Panc1 (cell line): Measurements from ENCODE around the gene PNPLA2. TPM values are rescaled to one million over a fixed set of nuclear protein-coding genes. Genes with fewer than 3 reads are reported as not detected.
A peak's percentile ranks its signal among the peaks of the same experiment; 100 is the strongest.

ENCODE experiments used
- ATAC-seq: fragments of 200-7000 bp; cut with Tn5 transposase; 2 replicates; pipeline ENCODE4 v1.9.1; 2020; ENCODE audit warnings: mild to moderate bottlenecking, moderate library complexity
- BruUV-seq: library from RNA; stranded (reverse); fragments of 400-500 nt; replicated peaks from 2 replicates; lab custom pipeline; 2021; lab: Mats Ljungman, UMichigan
- CTCF ChIA-PET: fragments of 300-600 bp; sonication (Branson Sonifier 250); formaldehyde crosslinking; loops from one replicate; lab custom pipeline; 2022; ENCODE audit warnings: antibody characterized with exemption; lab: Charles Lee
- POLR2A ChIA-PET: fragments of 300-600 bp; sonication (Branson Sonifier 250); formaldehyde crosslinking; loops from one replicate; lab custom pipeline; 2022; ENCODE audit warnings: antibody characterized with exemption; lab: Charles Lee
- DNase-seq: peaks from one replicate; pipeline ENCODE4 v3.0.0-alpha.2; 2010; ENCODE audit warnings: low read depth, low spot score
- H3K27ac ChIP-seq: 2 replicates; pipeline ENCODE4 v1.5.1; 2011; ENCODE audit warnings: mild to moderate bottlenecking, low read length, inconsistent platforms
- H3K27me3 ChIP-seq: fragments of 200-500 bp; sonication (Bioruptor generic); 2 replicates; pipeline ENCODE4 v1.6.0; 2014; ENCODE audit warnings: low read length, inconsistent platforms; ENCODE audit not compliant: control insufficient read depth, insufficient read depth
- H3K36me3 ChIP-seq: fragments of 200-500 bp; sonication (Bioruptor generic); 2 replicates; pipeline ENCODE4 v1.5.1; 2014; ENCODE audit warnings: inconsistent platforms, mild to moderate bottlenecking, low read length, moderate library complexity; ENCODE audit not compliant: control insufficient read depth, insufficient read depth
- H3K4me1 ChIP-seq: 2 replicates; pipeline ENCODE4 v1.5.1; 2011; ENCODE audit warnings: inconsistent platforms, mild to moderate bottlenecking, low read length, moderate library complexity; ENCODE audit not compliant: control insufficient read depth, insufficient read depth
- H3K4me3 ChIP-seq, 2 experiments: 2 replicates each; pipeline ENCODE4 v1.5.1; 2011 to 2012; ENCODE audit warnings: low read depth in 2 of 2, low read length in 2 of 2, mild to moderate bottlenecking in 2 of 2, inconsistent platforms in 1 of 2, moderate library complexity in 1 of 2
- H3K9me3 ChIP-seq: fragments of 200-500 bp; sonication (Bioruptor generic); 2 replicates; pipeline ENCODE4 v1.5.1; 2014; ENCODE audit warnings: low read depth, mild to moderate bottlenecking, inconsistent platforms, low read length, moderate library complexity; ENCODE audit not compliant: control insufficient read depth, insufficient read depth
- CTCF ChIP-seq: fragments of 450-650 bp; IDR thresholded peaks from 2 replicates; pipeline ENCODE4 v1.5.1; 2017; ENCODE audit warnings: mild to moderate bottlenecking
- POLR2AphosphoS5 ChIP-seq: IDR thresholded peaks from 2 replicates; pipeline ENCODE4 v1.6.1; 2012; ENCODE audit warnings: mild to moderate bottlenecking, low read depth, low read length, moderate library complexity
- SIN3A ChIP-seq: IDR thresholded peaks from 2 replicates; pipeline ENCODE4 v1.6.1; 2012; ENCODE audit warnings: low read depth, mild to moderate bottlenecking, low read length, moderate library complexity, borderline replicate concordance; ENCODE audit not compliant: insufficient read depth
- TCF7L2 ChIP-seq: IDR thresholded peaks from 2 replicates; pipeline ENCODE4 v1.6.1; 2011; ENCODE audit warnings: mild to moderate bottlenecking, low read depth, low read length, inconsistent platforms
- in situ Hi-C: cut with HindIII; loops from 2 replicates; pipeline ENCODE4 v1.10.0; 2016; ENCODE audit warnings: low sequenced_read_pairs, low pct_unique_long_range_greater_than_20kb
- intact Hi-C: fragments of 100-400 bp; cut with micrococcal nuclease; formaldehyde crosslinking; loops from one replicate; pipeline ENCODE4 v1.10.0; 2022; ENCODE audit not compliant: unreplicated experiment
- total RNA-seq: library from RNA; stranded (reverse); gene quantifications from one replicate; pipeline ENCODE4 v1.2.1, GENCODE V29; 2021; ENCODE audit not compliant: unreplicated experiment
- TF ChIP-seq, protein P1 (sequence below), 2 experiments: IDR thresholded peaks; 2 replicates each; pipeline ENCODE4 v1.6.1; 2011 to 2012; ENCODE audit warnings: low read depth in 2 of 2, control low read depth in 1 of 2, low read length in 1 of 2, mild to moderate bottlenecking in 1 of 2, moderate library complexity in 1 of 2; ENCODE audit not compliant: insufficient read depth in 1 of 2

PNPLA2 gene
- total RNA-seq, 1 experiment from 2014 or later: 244 TPM

DNA sequence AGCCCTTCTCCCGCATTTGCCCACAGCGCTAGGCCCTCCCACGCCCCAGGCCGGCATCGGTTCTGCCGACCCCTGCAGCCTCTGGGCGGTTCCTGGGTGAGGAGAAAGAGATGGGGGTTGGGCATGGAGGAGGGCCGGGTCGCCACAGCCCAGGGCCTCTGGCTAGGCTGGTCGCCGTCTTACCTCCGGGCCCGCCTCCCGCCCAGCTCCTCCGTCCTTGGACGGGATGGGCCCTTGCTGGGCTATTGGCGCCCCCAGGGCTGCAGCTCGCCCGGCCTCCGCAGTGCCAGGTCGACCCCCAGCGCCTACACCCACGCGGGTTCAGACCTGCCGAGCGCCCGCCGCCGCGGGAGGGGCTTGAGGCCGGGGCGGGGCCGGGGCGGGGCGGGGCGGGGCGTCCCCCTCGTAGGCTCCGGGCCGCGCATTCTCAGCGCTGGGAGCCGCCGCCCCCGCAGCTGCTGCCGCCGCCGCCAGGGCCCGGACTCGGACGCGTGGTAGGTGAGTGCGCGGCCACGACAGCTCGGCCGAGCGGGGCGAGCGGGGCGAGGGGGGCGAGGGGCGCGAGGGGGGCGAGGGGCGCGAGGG is 13.9 kb downstream of the PNPLA2 start, which contains the start of gene CD151:
Gene CD151, plus strand, starts transcription at position 424 of the 585 bp plus-strand sequence. CDS start 3,118 bp downstream, outside the sequence.
- CTCF ChIA-PET: no interaction called here

GRCh38 chr11:833114-833791 is 14.5 kb downstream of the PNPLA2 start:
- CTCF ChIA-PET: no interaction called here
- Histone ChIP-seq H3K36me3 (peaks cover 5% of the 10 kb centered on the region; the same call in 1 of the 2 replicates), H3K9me3 (no peaks in the 10 kb centered on the region), H3K4me1 (peaks cover 58% of the 10 kb centered on the region), H3K27me3 (no peaks in the 10 kb centered on the region), H3K4me3 (peak overlapping the region; percentile 78 to 89), H3K27ac (peak overlapping the region; percentile 93)
- POLR2A ChIA-PET: interaction anchor here (0.5 kb wide), 1 partner anchor 166 kb away, joined by 3 read pairs; no protein-coding TSS in a partner anchor
- TF ChIP-seq SIN3A: peak; percentile 82; the same call in 1 of the 2 replicates
- TF ChIP-seq, protein P1, sequence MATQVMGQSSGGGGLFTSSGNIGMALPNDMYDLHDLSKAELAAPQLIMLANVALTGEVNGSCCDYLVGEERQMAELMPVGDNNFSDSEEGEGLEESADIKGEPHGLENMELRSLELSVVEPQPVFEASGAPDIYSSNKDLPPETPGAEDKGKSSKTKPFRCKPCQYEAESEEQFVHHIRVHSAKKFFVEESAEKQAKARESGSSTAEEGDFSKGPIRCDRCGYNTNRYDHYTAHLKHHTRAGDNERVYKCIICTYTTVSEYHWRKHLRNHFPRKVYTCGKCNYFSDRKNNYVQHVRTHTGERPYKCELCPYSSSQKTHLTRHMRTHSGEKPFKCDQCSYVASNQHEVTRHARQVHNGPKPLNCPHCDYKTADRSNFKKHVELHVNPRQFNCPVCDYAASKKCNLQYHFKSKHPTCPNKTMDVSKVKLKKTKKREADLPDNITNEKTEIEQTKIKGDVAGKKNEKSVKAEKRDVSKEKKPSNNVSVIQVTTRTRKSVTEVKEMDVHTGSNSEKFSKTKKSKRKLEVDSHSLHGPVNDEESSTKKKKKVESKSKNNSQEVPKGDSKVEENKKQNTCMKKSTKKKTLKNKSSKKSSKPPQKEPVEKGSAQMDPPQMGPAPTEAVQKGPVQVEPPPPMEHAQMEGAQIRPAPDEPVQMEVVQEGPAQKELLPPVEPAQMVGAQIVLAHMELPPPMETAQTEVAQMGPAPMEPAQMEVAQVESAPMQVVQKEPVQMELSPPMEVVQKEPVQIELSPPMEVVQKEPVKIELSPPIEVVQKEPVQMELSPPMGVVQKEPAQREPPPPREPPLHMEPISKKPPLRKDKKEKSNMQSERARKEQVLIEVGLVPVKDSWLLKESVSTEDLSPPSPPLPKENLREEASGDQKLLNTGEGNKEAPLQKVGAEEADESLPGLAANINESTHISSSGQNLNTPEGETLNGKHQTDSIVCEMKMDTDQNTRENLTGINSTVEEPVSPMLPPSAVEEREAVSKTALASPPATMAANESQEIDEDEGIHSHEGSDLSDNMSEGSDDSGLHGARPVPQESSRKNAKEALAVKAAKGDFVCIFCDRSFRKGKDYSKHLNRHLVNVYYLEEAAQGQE (IDR thresholded peaks at IDR 0.05; ENCODE audit: insufficient read depth in 1 of 2, low read depth in 2 of 2, low read length in 1 of 2): no peak
- in situ Hi-C loops: no loop called here
- DNase-seq: no peak
- ATAC-seq: no peak
- intact Hi-C loops: no loop called here
- BruUV-seq: no TSS peak

More for the DNA sequence above, 13.9 kb downstream of the PNPLA2 start, which contains the start of gene CD151:
- Histone ChIP-seq H3K27me3 (no peaks in the 10 kb centered on the region), H3K9me3 (no peaks in the 10 kb centered on the region), H3K27ac (peak within 1 kb of the TSS; percentile 93), H3K4me3 (peak within 1 kb of the TSS; percentile 78 to 89), H3K36me3 (peaks cover 5% of the 10 kb centered on the region; the same call in 1 of the 2 replicates), H3K4me1 (peaks cover 59% of the 10 kb centered on the region)
- TF ChIP-seq, protein P1 (IDR thresholded peaks at IDR 0.05; ENCODE audit: insufficient read depth in 1 of 2, low read depth in 2 of 2, low read length in 1 of 2): no peak
- TF ChIP-seq CTCF (no peak), SIN3A (peak; percentile 80; the same call in 1 of the 2 replicates), TCF7L2 (no peak), POLR2AphosphoS5 (peak; percentile 59; the same call in 1 of the 2 replicates)
- POLR2A ChIA-PET: no interaction called here
- ATAC-seq: peak; percentile 23
- BruUV-seq: no TSS peak
- intact Hi-C loops (no loop called here), in situ Hi-C loops (no loop called here)
- no peak for DNase-seq
